GM23248 (cell line): ENCODE results near the gene BRD1.

Source experiments
- EZH2 ChIP-seq: fragments of 200-600 bp; sonication (generic); IDR thresholded peaks from 2 replicates; pipeline ENCODE4 v1.6.1; 2018; ENCODE audit warnings: antibody characterized with exemption, mild to moderate bottlenecking; ENCODE audit not compliant: insufficient read depth, poor library complexity, severe bottlenecking
- EZH2phosphoT487 ChIP-seq: fragments of 200-600 bp; sonication (generic); IDR thresholded peaks from 2 replicates; pipeline ENCODE4 v1.6.1; 2018; ENCODE audit warnings: antibody characterized with exemption, moderate library complexity, mild to moderate bottlenecking, low read depth; ENCODE audit not compliant: insufficient read depth

DNA sequence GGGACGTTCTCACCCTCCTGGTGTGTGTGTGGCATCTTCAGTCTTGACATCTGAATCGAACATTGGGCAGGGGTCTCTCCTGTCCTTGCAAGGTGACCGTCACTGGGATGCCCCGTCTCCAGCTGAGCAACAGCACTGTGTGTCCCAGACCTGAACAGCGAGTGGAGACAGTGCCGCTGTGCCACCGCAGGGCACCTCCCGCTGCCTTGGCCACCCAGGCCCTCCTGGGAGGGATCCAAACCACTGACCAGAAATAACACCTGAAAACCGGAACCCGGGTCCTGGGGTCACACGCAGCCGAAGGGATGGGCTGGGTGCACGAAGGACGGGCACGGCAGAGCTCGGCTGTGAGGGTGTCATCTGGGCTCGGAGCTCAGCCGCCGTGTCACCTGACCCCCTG lies 102.2 kb downstream of the BRD1 start:
- TF ChIP-seq EZH2 (no peak), EZH2phosphoT487 (no peak)
